Endothelial cell of umbilical vein (primary cell): ENCODE results near the gene FAM13C. TPM values are rescaled to one million over a fixed set of nuclear protein-coding genes. Genes with fewer than 3 reads are reported as not detected.

Experiments
- BruUV-seq: library from RNA; stranded (reverse); fragments of 400-500 nt; replicated peaks from 2 replicates; lab custom pipeline; 2021; lab: Mats Ljungman, UMichigan
- CTCF ChIA-PET: fragments of 300-600, 350-600 bp; sonication (Branson Sonifier 250); formaldehyde crosslinking; loops from one replicate; lab custom pipeline; 2021; ENCODE audit warnings: antibody characterized with exemption, inconsistent platforms; lab: Charles Lee
- POLR2A ChIA-PET: fragments of 300-600, 350-600 bp; sonication (Branson Sonifier 250); formaldehyde crosslinking; loops from one replicate; lab custom pipeline; 2021; ENCODE audit warnings: antibody characterized with exemption, inconsistent platforms; lab: Charles Lee
- DNase-seq: peaks from one replicate; pipeline ENCODE4 v3.0.0-alpha.2; 2011; ENCODE audit warnings: low read depth, low spot score
- FAIRE-seq: peaks from 2 replicates; lab custom pipeline; 2011; peaks lifted over from hg19 to GRCh38; lab: Jason Lieb, UNC
- H2AFZ ChIP-seq: 2 replicates; pipeline ENCODE4 v1.6.0; 2012; ENCODE audit warnings: low read depth, low read length, control low read depth, inconsistent platforms
- H3K27ac ChIP-seq: 2 replicates; pipeline ENCODE4 v1.5.1; 2011; ENCODE audit warnings: low read depth, mild to moderate bottlenecking, control low read depth, low read length, moderate library complexity; ENCODE audit not compliant: insufficient read depth
- H3K27me3 ChIP-seq, 2 experiments: 2 replicates each; pipeline versions ENCODE4 v1.6.0 to v1.6.1; 2011; ENCODE audit warnings: low read length in 2 of 2, mixed read lengths in 1 of 2; ENCODE audit not compliant: control insufficient read depth in 2 of 2, insufficient read depth in 2 of 2
- H3K36me3 ChIP-seq, 2 experiments: 2 replicates in 1 of 2; 3 replicates in 1 of 2; pipeline ENCODE4 v1.5.1; 2011; ENCODE audit warnings: low read length in 2 of 2, mild to moderate bottlenecking in 1 of 2, moderate library complexity in 1 of 2; ENCODE audit not compliant: control insufficient read depth in 2 of 2, insufficient read depth in 2 of 2; ENCODE audit errors: extremely low read depth in 1 of 2
- H3K4me1 ChIP-seq: 3 replicates; pipeline ENCODE4 v1.5.1; 2011; ENCODE audit warnings: mild to moderate bottlenecking, low read length; ENCODE audit not compliant: control insufficient read depth, insufficient read depth; ENCODE audit errors: extremely low read depth
- H3K4me2 ChIP-seq: 2 replicates; pipeline ENCODE4 v1.6.1; 2011; ENCODE audit warnings: low read length, control low read depth, mixed read lengths; ENCODE audit not compliant: insufficient read depth
- H3K4me3 ChIP-seq, 3 experiments: fragments of 200-600 bp in 1 of 3; sonication (generic), shearing (Covaris generic) in 1 of 3; replicated peaks in 1 of 3; 2 replicates each; pipeline ENCODE4 v1.5.1; 2011 to 2016; ENCODE audit warnings: control low read depth in 3 of 3, low read length in 3 of 3, mild to moderate bottlenecking in 2 of 3, inconsistent platforms in 1 of 3, low read depth in 1 of 3, moderate library complexity in 1 of 3; ENCODE audit not compliant: insufficient read depth in 1 of 3
- H3K79me2 ChIP-seq: 2 replicates; pipeline ENCODE4 v1.6.0; 2012; ENCODE audit warnings: low read length, inconsistent platforms; ENCODE audit not compliant: control insufficient read depth, insufficient read depth
- H3K9ac ChIP-seq: replicated peaks from 2 replicates; pipeline ENCODE3; 2011; ENCODE audit warnings: low read length, control low read depth; ENCODE audit not compliant: insufficient read depth; ENCODE audit errors: extremely low read depth
- H3K9me1 ChIP-seq: replicated peaks from 3 replicates; pipeline ENCODE4 v1.6.0; 2011; ENCODE audit warnings: mild to moderate bottlenecking, low read length; ENCODE audit not compliant: control insufficient read depth, insufficient read depth; ENCODE audit errors: extremely low read depth
- H3K9me3 ChIP-seq: replicated peaks from 2 replicates; pipeline ENCODE4 v1.5.1; 2012; ENCODE audit warnings: low read length, inconsistent platforms; ENCODE audit not compliant: control insufficient read depth, insufficient read depth
- H4K20me1 ChIP-seq: replicated peaks from 2 replicates; pipeline ENCODE3; 2011; ENCODE audit warnings: mild to moderate bottlenecking, low read length; ENCODE audit not compliant: control insufficient read depth, insufficient read depth; ENCODE audit errors: extremely low read depth
- CTCF ChIP-seq, 2 donors: IDR thresholded peaks; 1 replicate in 1 of 2; 2 replicates in 1 of 2; pipeline ENCODE4 v1.5.1; 2011; ENCODE audit warnings: low read length in 2 of 2, mild to moderate bottlenecking in 2 of 2, moderate library complexity in 2 of 2, control low read depth in 1 of 2, inconsistent platforms in 1 of 2, low read depth in 1 of 2; ENCODE audit not compliant: insufficient read depth in 1 of 2; ENCODE audit errors: extremely low read depth in 1 of 2
- EZH2 ChIP-seq: IDR thresholded peaks from 2 replicates; pipeline ENCODE4 v1.6.1; 2012; ENCODE audit warnings: borderline replicate concordance, low read depth, mild to moderate bottlenecking, moderate library complexity, low read length, inconsistent platforms; ENCODE audit not compliant: severe bottlenecking
- FOS ChIP-seq: IDR thresholded peaks from 2 replicates; pipeline ENCODE4 v1.6.1; 2011; ENCODE audit warnings: mild to moderate bottlenecking, low read length, moderate library complexity, borderline replicate concordance; ENCODE audit not compliant: insufficient read depth
- GATA2 ChIP-seq: IDR thresholded peaks from 2 replicates; pipeline ENCODE4 v1.7.0; 2011; ENCODE audit warnings: low read depth, mild to moderate bottlenecking, moderate library complexity, mixed read lengths, low read length; ENCODE audit not compliant: insufficient read length, insufficient read depth
- JUN ChIP-seq: IDR thresholded peaks from 2 replicates; pipeline ENCODE4 v1.6.1; 2011; ENCODE audit warnings: borderline replicate concordance, low read depth; ENCODE audit not compliant: insufficient read length, insufficient read depth
- MAX ChIP-seq: IDR thresholded peaks from 2 replicates; pipeline ENCODE4 v1.6.1; 2011; ENCODE audit not compliant: insufficient read depth, insufficient read length
- MYC ChIP-seq: IDR thresholded peaks from one replicate; pipeline ENCODE4 v1.6.1; 2011; ENCODE audit warnings: mild to moderate bottlenecking, low read depth, low read length
- POLR2A ChIP-seq: IDR thresholded peaks from 2 replicates; pipeline ENCODE4 v1.6.1; 2012; ENCODE audit warnings: low read depth, mild to moderate bottlenecking, control low read depth, low read length
- POLR2AphosphoS5 ChIP-seq: IDR thresholded peaks from 2 replicates; pipeline ENCODE4 v1.6.1; 2012; ENCODE audit warnings: low read depth, mild to moderate bottlenecking, control low read depth, low read length, moderate library complexity; ENCODE audit not compliant: insufficient read depth
- dilution Hi-C: fragments of 300-500 bp; cut with MboI; formaldehyde crosslinking; loops from one replicate; pipeline ENCODE4 v1.15.0; 2019; ENCODE audit warnings: low sequenced_read_pairs; ENCODE audit not compliant: extremely low pct_ligation_motif_present
- intact Hi-C: fragments of 100-400 bp; cut with micrococcal nuclease; formaldehyde crosslinking; loops from one replicate; pipeline ENCODE4 v1.10.0; 2022
- polyA plus RNA-seq, 4 experiments: library from polyadenylated mRNA; depleted of rRNA in 3 of 4; stranded (reverse) in 3 of 4; unstranded in 1 of 4; fragments of >200 nt; gene quantifications; 2 replicates each; pipeline versions ENCODE4 v1.2.1 to v1.2.3, GENCODE V29; 2011 to 2012; ENCODE audit warnings: missing spikeins in 1 of 4
- total RNA-seq: library from RNA; stranded (reverse); gene quantifications from 2 replicates; pipeline ENCODE4 v1.2.3, GENCODE V29; 2021

The FAM13C gene
- total and polyA plus RNA-seq, 2 donors (not counting 3 experiments of a cell fraction or from before 2014, with no cell fraction given) = 0.03 TPM; not detected in 1

DNA sequence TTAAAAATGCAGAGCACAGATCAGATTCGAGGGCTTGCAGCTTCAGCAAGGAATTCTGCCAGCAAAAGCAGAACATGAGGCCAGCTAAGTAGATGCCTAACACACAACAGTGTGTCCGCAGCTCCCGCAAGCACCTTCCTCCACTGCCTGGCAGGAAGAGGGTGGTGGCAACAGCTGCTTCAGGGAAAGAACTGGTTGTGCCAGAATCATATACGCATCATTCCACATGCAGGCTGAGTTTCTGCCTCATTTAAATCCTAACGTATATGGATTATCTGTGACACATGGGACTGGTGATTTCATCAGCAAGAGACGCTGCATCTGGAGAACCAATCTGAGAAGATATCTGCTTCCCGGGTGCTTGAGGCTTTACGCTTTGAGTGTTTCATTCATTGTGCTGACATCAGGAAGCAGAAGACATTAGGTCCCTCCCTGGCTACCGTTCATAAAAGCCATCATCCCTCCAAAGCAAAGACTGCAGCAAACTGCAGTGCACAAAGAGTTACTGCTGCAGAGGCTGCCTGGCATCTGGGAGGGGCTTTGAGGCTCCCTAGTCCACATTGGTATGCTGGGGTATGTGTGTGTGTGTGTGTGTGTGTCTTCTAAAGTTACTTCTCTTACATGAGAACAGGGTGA is 78.8 kb downstream of the FAM13C start:
- CTCF ChIA-PET = no interaction called here
- H3K4me2 ChIP-seq = no peak overlapping the region
- no peak overlapping the region for H2AFZ ChIP-seq
- no peak overlapping the region for H3K9ac ChIP-seq
- DNase-seq = no peak
- no peaks in the 10 kb centered on the region for H3K9me1 ChIP-seq
- POLR2A ChIA-PET = no interaction called here
- no peak overlapping the region for H3K4me3 ChIP-seq
- H3K36me3 ChIP-seq = no peaks in the 10 kb centered on the region
- no peaks in the 10 kb centered on the region for H3K27me3 ChIP-seq
- no peaks in the 10 kb centered on the region for H4K20me1 ChIP-seq
- no peak for FAIRE-seq
- no peaks in the 10 kb centered on the region for H3K4me1 ChIP-seq
- H3K9me3 ChIP-seq = no peaks in the 10 kb centered on the region
- intact Hi-C loops = no loop called here
- TF ChIP-seq POLR2AphosphoS5 (no peak), CTCF (IDR thresholded peaks at IDR 0.05; ENCODE audit: extremely low read depth in 1 of 2, insufficient read depth in 1 of 2, low read depth in 1 of 2, low read length in 2 of 2) (no peak), MYC (no peak), EZH2 (no peak), GATA2 (no peak), POLR2A (no peak), FOS (no peak), JUN (no peak), MAX (no peak)
- BruUV-seq = no TSS peak
- no peak overlapping the region for H3K27ac ChIP-seq
- dilution Hi-C loops = no loop called here
- no peaks in the 10 kb centered on the region for H3K79me2 ChIP-seq
